Lower leg skin (tissue), 3 donors: Measurements from ENCODE around the gene VKORC1L1.

Experiments
- CTCF ChIP-seq, 3 donors: fragments of 450-650 bp; IDR thresholded peaks; one replicate each; pipeline ENCODE4 v1.5.1; 2016; ENCODE audit warnings: antibody characterized with exemption in 3 of 3, mild to moderate bottlenecking in 3 of 3, moderate library complexity in 2 of 3
- POLR2A ChIP-seq, 2 donors: fragments of 450-650 bp; IDR thresholded peaks; one replicate each; pipeline ENCODE4 v1.6.1; 2016 to 2017; ENCODE audit warnings: antibody characterized with exemption in 2 of 2, mild to moderate bottlenecking in 1 of 2, moderate library complexity in 1 of 2

GRCh38 chr7:65960351-65961074, 87.6 kb downstream of the VKORC1L1 start:
- TF ChIP-seq CTCF (IDR thresholded peaks at IDR 0.05) (no peak), POLR2A (IDR thresholded peaks at IDR 0.05) (no peak)
